ENCODE results near the gene AK3.
A peak's percentile ranks its signal among the peaks of the same experiment; 100 is the strongest.

GRCh38 chr9:4750023-4750673 is 9.1 kb upstream of the AK3 start:
- TF ChIP-seq EP300 (IDR thresholded peaks at IDR 0.05), result no peak
- peak in 5 of 6 experiments; percentile 20 to 57 (median 50) for TF ChIP-seq CTCF (IDR thresholded peaks at IDR 0.05)
- TF ChIP-seq POLR2AphosphoS5 (IDR thresholded peaks at IDR 0.05), result no peak
- no peak for TF ChIP-seq POLR2A (IDR thresholded peaks at IDR 0.05)

Data from upper lobe of left lung (tissue), 4 donors.